ENCODE results near the gene IGFBP7. TPM values are rescaled to one million over a fixed set of nuclear protein-coding genes. Genes with fewer than 3 reads are reported as not detected.

IGFBP7 gene
- total and polyA plus RNA-seq, 10 of the 15 experiments (the other 5 are each of a cell fraction or from before 2014, with no cell fraction given), result 0.69 to 1.9 (median 1.4) TPM; not detected in 5

- Histone ChIP-seq H4K20me1 (ENCODE audit: control insufficient read depth, insufficient read depth) (no peaks in the 10 kb centered on the region), H3K36me3 (ENCODE audit: control insufficient read depth in 2 of 2, insufficient read depth in 2 of 2, low read length in 1 of 2) (no peaks in the 10 kb centered on the region), H3K27me3 (replicated peaks in 1 of 2; ENCODE audit: control insufficient read depth in 2 of 2, insufficient read depth in 2 of 2, low read length in 1 of 2) (no peaks in the 10 kb centered on the region), H3K27ac (ENCODE audit: control insufficient read depth, insufficient read depth) (no peak overlapping the region), H2AFZ (ENCODE audit: control insufficient read depth, low read depth, low read length) (no peak overlapping the region), H3K4me1 (ENCODE audit: control insufficient read depth, insufficient read depth, low read length) (no peaks in the 10 kb centered on the region), H3K9ac (ENCODE audit: control insufficient read depth, insufficient read depth, low read length) (no peak overlapping the region), H3K9me3 (replicated peaks; ENCODE audit: control insufficient read depth, insufficient read depth, low read length) (no peaks in the 10 kb centered on the region), H3K4me2 (ENCODE audit: control insufficient read depth, insufficient read depth) (no peak overlapping the region), H3K4me3 (no peak overlapping the region), H3K79me2 (ENCODE audit: control insufficient read depth, insufficient read depth, low read length) (no peaks in the 10 kb centered on the region)
- CTCF ChIA-PET, result no interaction called here
- RAD21 ChIA-PET (ENCODE audit: unreplicated experiment), result no interaction called here
- BruUV-seq (replicated peaks), result no TSS peak
- intact Hi-C loops (cut with micrococcal nuclease; ENCODE audit: unreplicated experiment), result no loop called here
- TF ChIP-seq NR2F1 (conservative IDR thresholded peaks at IDR 0.05) (no peak), CTCF (IDR thresholded peaks at IDR 0.05 in 2 of 3, conservative IDR thresholded peaks at IDR 0.05 in 1 of 3; ENCODE audit: control insufficient read depth in 2 of 3, extremely low read depth in 1 of 3, insufficient read depth in 1 of 3, low read depth in 3 of 3, low read length in 3 of 3) (no peak), STAT1 (conservative IDR thresholded peaks at IDR 0.05) (no peak), ZNF24 (IDR thresholded peaks at IDR 0.05) (no peak)
- SMC1A ChIA-PET (ENCODE audit: uncharacterized antibody, unreplicated experiment), result interaction anchor here (1.0 kb wide), 1 partner anchor 87 kb away, joined by 3 read pairs; the partner anchor contains the start of gene NOA1
- POLR2A ChIA-PET, result no interaction called here
- no peak for FAIRE-seq
- WGBS (ENCODE audit: insufficient coverage, insufficient replicate concordance, low lambda C conversion rate, missing lambda C conversion rate), result 3% methylated on average over 2 of the region's 2 CpGs
- in situ Hi-C loops (cut with MboI), result loop anchor here (10.0 kb wide), 1 partner anchor 61 kb away; no protein-coding TSS in a partner anchor
- no peak for ATAC-seq
- DNase-seq (ENCODE audit: low read depth, low spot score), result no peak
These were observed 46.1 kb downstream of the IGFBP7 start for GRCh38 chr4:57064120-57064519.

DNA sequence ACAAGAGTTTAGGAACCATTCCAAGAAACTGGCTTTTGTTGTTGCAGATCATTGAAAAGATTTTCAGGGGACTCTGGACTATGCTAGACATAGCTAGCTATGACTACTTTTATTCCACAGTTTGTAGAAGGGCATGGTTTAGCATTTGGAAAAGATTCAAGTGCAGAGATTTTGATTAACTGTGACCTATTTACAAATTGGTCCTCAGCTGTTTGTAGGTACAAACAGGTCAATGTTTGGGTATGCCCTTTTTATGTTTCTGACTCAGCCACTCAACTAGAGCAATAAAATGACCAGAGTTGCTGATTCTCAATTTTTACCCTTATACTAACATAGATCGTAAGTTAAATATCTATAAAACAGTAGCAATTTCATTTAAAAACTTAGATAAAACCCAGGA is 46.7 kb downstream of the IGFBP7 start:
- intact Hi-C loops (cut with micrococcal nuclease; ENCODE audit: unreplicated experiment) (no loop called here), in situ Hi-C loops (cut with MboI) (loop anchor here (10.0 kb wide), 1 partner anchor 61 kb away; no protein-coding TSS in a partner anchor)
- BruUV-seq (replicated peaks), result no TSS peak
- no peaks in the 10 kb centered on the region for H3K36me3 ChIP-seq (ENCODE audit: control insufficient read depth in 2 of 2, insufficient read depth in 2 of 2, low read length in 1 of 2)
- DNase-seq (ENCODE audit: low read depth, low spot score), result no peak
- no peak for FAIRE-seq
- H3K4me3 ChIP-seq, result no peak overlapping the region
- ChIA-PET RAD21 (ENCODE audit: unreplicated experiment) (no interaction called here), CTCF (no interaction called here), POLR2A (no interaction called here), SMC1A (ENCODE audit: uncharacterized antibody, unreplicated experiment) (no interaction called here)
- no peaks in the 10 kb centered on the region for H3K27me3 ChIP-seq (replicated peaks in 1 of 2; ENCODE audit: control insufficient read depth in 2 of 2, insufficient read depth in 2 of 2, low read length in 1 of 2)
- 96% methylated on average over 1 of the region's 1 CpG for WGBS (ENCODE audit: insufficient coverage, insufficient replicate concordance, low lambda C conversion rate, missing lambda C conversion rate)
- no peaks in the 10 kb centered on the region for H3K4me1 ChIP-seq (ENCODE audit: control insufficient read depth, insufficient read depth, low read length)
- no peak overlapping the region for H3K27ac ChIP-seq (ENCODE audit: control insufficient read depth, insufficient read depth)
- no peak for ATAC-seq
- H3K9me3 ChIP-seq (replicated peaks; ENCODE audit: control insufficient read depth, insufficient read depth, low read length), result no peaks in the 10 kb centered on the region
- H3K4me2 ChIP-seq (ENCODE audit: control insufficient read depth, insufficient read depth), result no peak overlapping the region
- no peak overlapping the region for H2AFZ ChIP-seq (ENCODE audit: control insufficient read depth, low read depth, low read length)
- no peaks in the 10 kb centered on the region for H4K20me1 ChIP-seq (ENCODE audit: control insufficient read depth, insufficient read depth)
- no peak overlapping the region for H3K9ac ChIP-seq (ENCODE audit: control insufficient read depth, insufficient read depth, low read length)
- H3K79me2 ChIP-seq (ENCODE audit: control insufficient read depth, insufficient read depth, low read length), result no peaks in the 10 kb centered on the region
- TF ChIP-seq TCF12 (IDR thresholded peaks at IDR 0.05; ENCODE audit: low read depth, low read length) (no peak), PKNOX1 (IDR thresholded peaks at IDR 0.05) (no peak), POLR2AphosphoS5 (IDR thresholded peaks at IDR 0.05; ENCODE audit: low read length) (no peak), ZNF217 (IDR thresholded peaks at IDR 0.05) (no peak), MAX (IDR thresholded peaks at IDR 0.05; ENCODE audit: low read depth, low read length) (no peak), SMAD1 (IDR thresholded peaks at IDR 0.05; ENCODE audit: low read depth, partially characterized antibody) (no peak), FOXK2 (IDR thresholded peaks at IDR 0.05) (no peak)
- TF ChIP-seq, protein P1, sequence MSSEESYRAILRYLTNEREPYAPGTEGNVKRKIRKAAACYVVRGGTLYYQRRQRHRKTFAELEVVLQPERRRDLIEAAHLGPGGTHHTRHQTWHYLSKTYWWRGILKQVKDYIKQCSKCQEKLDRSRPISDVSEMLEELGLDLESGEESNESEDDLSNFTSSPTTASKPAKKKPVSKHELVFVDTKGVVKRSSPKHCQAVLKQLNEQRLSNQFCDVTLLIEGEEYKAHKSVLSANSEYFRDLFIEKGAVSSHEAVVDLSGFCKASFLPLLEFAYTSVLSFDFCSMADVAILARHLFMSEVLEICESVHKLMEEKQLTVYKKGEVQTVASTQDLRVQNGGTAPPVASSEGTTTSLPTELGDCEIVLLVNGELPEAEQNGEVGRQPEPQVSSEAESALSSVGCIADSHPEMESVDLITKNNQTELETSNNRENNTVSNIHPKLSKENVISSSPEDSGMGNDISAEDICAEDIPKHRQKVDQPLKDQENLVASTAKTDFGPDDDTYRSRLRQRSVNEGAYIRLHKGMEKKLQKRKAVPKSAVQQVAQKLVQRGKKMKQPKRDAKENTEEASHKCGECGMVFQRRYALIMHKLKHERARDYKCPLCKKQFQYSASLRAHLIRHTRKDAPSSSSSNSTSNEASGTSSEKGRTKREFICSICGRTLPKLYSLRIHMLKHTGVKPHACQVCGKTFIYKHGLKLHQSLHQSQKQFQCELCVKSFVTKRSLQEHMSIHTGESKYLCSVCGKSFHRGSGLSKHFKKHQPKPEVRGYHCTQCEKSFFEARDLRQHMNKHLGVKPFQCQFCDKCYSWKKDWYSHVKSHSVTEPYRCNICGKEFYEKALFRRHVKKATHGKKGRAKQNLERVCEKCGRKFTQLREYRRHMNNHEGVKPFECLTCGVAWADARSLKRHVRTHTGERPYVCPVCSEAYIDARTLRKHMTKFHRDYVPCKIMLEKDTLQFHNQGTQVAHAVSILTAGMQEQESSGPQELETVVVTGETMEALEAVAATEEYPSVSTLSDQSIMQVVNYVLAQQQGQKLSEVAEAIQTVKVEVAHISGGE (CRISPR knock-in tag; IDR thresholded peaks at IDR 0.05), result no peak

Data from GM12878 (cell line).